GM23248 (cell line): ENCODE results near the gene ZNF469. TPM values are rescaled to one million over a fixed set of nuclear protein-coding genes. Genes with fewer than 3 reads are reported as not detected.
"Not testable (repeated sequence)": the region's sequence is repeated elsewhere in the genome, so short reads cannot be mapped to it uniquely, and the experiment has no call there.

Experiments
- DNase-seq: peaks from one replicate; pipeline ENCODE4 v3.0.0-alpha.2; 2015
- H2AFZ ChIP-seq: fragments of 200-600 bp; sonication (generic); 2 replicates; pipeline ENCODE4 v1.6.1; 2016; ENCODE audit warnings: antibody characterized with exemption
- H3F3A ChIP-seq: fragments of 200-600 bp; sonication (generic); 2 replicates; pipeline ENCODE4 v1.6.1; 2016; ENCODE audit warnings: mild to moderate bottlenecking, antibody characterized with exemption, mixed run types; ENCODE audit not compliant: insufficient read depth
- H3K27ac ChIP-seq: fragments of 200-600 bp; sonication (generic); 2 replicates; pipeline ENCODE4 v1.5.1; 2016; ENCODE audit warnings: mild to moderate bottlenecking
- H3K27me3 ChIP-seq: fragments of 200-600 bp; sonication (generic); replicated peaks from 2 replicates; pipeline ENCODE4 v1.6.1; 2016; ENCODE audit warnings: mild to moderate bottlenecking; ENCODE audit not compliant: insufficient read depth
- H3K36me3 ChIP-seq: fragments of 200-600 bp; sonication (generic); 2 replicates; pipeline ENCODE4 v1.6.1; 2016; ENCODE audit warnings: low read depth, mild to moderate bottlenecking
- H3K4me1 ChIP-seq: fragments of 200-600 bp; sonication (generic); 2 replicates; pipeline ENCODE4 v1.6.1; 2016; ENCODE audit warnings: mild to moderate bottlenecking; ENCODE audit not compliant: insufficient read depth
- H3K4me2 ChIP-seq: fragments of 200-600 bp; sonication (generic); one replicate; pipeline ENCODE4 v1.6.1; 2016; ENCODE audit warnings: mild to moderate bottlenecking; ENCODE audit not compliant: unreplicated experiment
- H3K4me3 ChIP-seq: fragments of 200-600 bp; sonication (generic); 2 replicates; pipeline ENCODE4 v1.5.1; 2016; ENCODE audit warnings: mild to moderate bottlenecking
- H3K79me2 ChIP-seq: fragments of 200-600 bp; sonication (generic); 2 replicates; pipeline ENCODE4 v1.6.1; 2016; ENCODE audit warnings: mild to moderate bottlenecking; ENCODE audit not compliant: insufficient read depth
- H3K9ac ChIP-seq: fragments of 200-600 bp; sonication (generic); 2 replicates; pipeline ENCODE4 v1.6.1; 2016; ENCODE audit warnings: mild to moderate bottlenecking
- H3K9me2 ChIP-seq: fragments of 200-600 bp; sonication (generic); 2 replicates; pipeline ENCODE4 v1.6.1; 2016; ENCODE audit warnings: mixed run types, mild to moderate bottlenecking, moderate library complexity; ENCODE audit not compliant: insufficient read depth
- H3K9me3 ChIP-seq: fragments of 200-600 bp; sonication (generic); one replicate; pipeline ENCODE4 v1.6.1; 2017; ENCODE audit warnings: low read depth
- H4K20me1 ChIP-seq: fragments of 200-600 bp; sonication (generic); 2 replicates; pipeline ENCODE4 v1.6.0; 2016; ENCODE audit not compliant: insufficient read depth
- EZH2 ChIP-seq: fragments of 200-600 bp; sonication (generic); IDR thresholded peaks from 2 replicates; pipeline ENCODE4 v1.6.1; 2018; ENCODE audit warnings: antibody characterized with exemption, mild to moderate bottlenecking; ENCODE audit not compliant: insufficient read depth, poor library complexity, severe bottlenecking
- EZH2phosphoT487 ChIP-seq: fragments of 200-600 bp; sonication (generic); IDR thresholded peaks from 2 replicates; pipeline ENCODE4 v1.6.1; 2018; ENCODE audit warnings: antibody characterized with exemption, moderate library complexity, mild to moderate bottlenecking, low read depth; ENCODE audit not compliant: insufficient read depth
- WGBS, 2 experiments: methylation state at CpG; one replicate each; pipeline ENCODE4 v1.1.6; 2015 to 2017; ENCODE audit warnings: low lambda C conversion rate in 2 of 2, low coverage in 1 of 2; ENCODE audit errors: missing lambda C conversion rate in 2 of 2; 5-methylcytosine and 5-hydroxymethylcytosine counted together
- in situ Hi-C: fragments of 300-500 bp; cut with MboI; formaldehyde crosslinking; loops from 2 replicates; pipeline ENCODE4 v1.15.0; 2020
- polyA plus RNA-seq: library from polyadenylated mRNA; unstranded; fragments of >200 nt; fragmentation: Nextera tagmentation; extraction: Ambion mirVana; gene quantifications from 2 replicates; pipeline ENCODE4 v1.2.1, GENCODE V29; 2016
- total RNA-seq: library from RNA; depleted of rRNA; stranded (reverse); fragments of >200 nt; shearing (Covaris generic); gene quantifications from 2 replicates; pipeline ENCODE4 v1.2.3, GENCODE V29; 2014

Gene ZNF469
- total and polyA plus RNA-seq, 2 experiments from 2014 or later: 0.65 to 2.6 TPM

- Histone ChIP-seq H3K4me2 (no peak overlapping the region), H3K9ac (no peak overlapping the region), H4K20me1 (no peaks in the 10 kb centered on the region), H3K27ac (no peak overlapping the region), H3K36me3 (no peaks in the 10 kb centered on the region), H3K27me3 (peaks cover 20% of the 10 kb centered on the region), H3K4me1 (no peaks in the 10 kb centered on the region), H3K9me3 (no peaks in the 10 kb centered on the region), H3K79me2 (no peaks in the 10 kb centered on the region), H3K4me3 (no peak overlapping the region), H2AFZ (no peak overlapping the region), H3K9me2 (no peaks in the 10 kb centered on the region), H3F3A (no peaks in the 10 kb centered on the region)
- in situ Hi-C loops: no loop called here
- WGBS, 2 experiments: 92 to 93% methylated on average over 20 to 21 of the region's 21 CpGs
- TF ChIP-seq EZH2phosphoT487 (no peak), EZH2 (no peak)
- no peak for DNase-seq
Measured at GRCh38 chr16:88359008-88359407, 23.8 kb upstream of the ZNF469 start.

- H3K4me1 ChIP-seq, H3K4me2 ChIP-seq, H3K9me2 ChIP-seq, H3K9ac ChIP-seq, H3K36me3 ChIP-seq, in situ Hi-C loops, H3K9me3 ChIP-seq, H3K4me3 ChIP-seq, H3K79me2 ChIP-seq, H2AFZ ChIP-seq, H4K20me1 ChIP-seq, H3K27ac ChIP-seq, DNase-seq, H3F3A ChIP-seq: not testable (repeated sequence)
- 82% methylated on average over 4 to 20 of the region's 20 CpGs for WGBS, 2 experiments
- peaks cover 23% of the 10 kb centered on the region for H3K27me3 ChIP-seq
Measured at GRCh38 chr16:88360401-88360800, 22.4 kb upstream of the ZNF469 start.

- DNase-seq: no peak
- no peak overlapping the region for H2AFZ ChIP-seq
- no peaks in the 10 kb centered on the region for H4K20me1 ChIP-seq
- no peaks in the 10 kb centered on the region for H3K36me3 ChIP-seq
- in situ Hi-C loops: no loop called here
- no peaks in the 10 kb centered on the region for H3F3A ChIP-seq
- 83 to 93% methylated on average over 2 of the region's 2 CpGs for WGBS, 2 experiments
- no peaks in the 10 kb centered on the region for H3K9me3 ChIP-seq
- no peak overlapping the region for H3K9ac ChIP-seq
- TF ChIP-seq EZH2 (no peak), EZH2phosphoT487 (no peak)
- no peak overlapping the region for H3K4me3 ChIP-seq
- no peaks in the 10 kb centered on the region for H3K79me2 ChIP-seq
- H3K9me2 ChIP-seq: no peaks in the 10 kb centered on the region
- peaks cover 23% of the 10 kb centered on the region for H3K27me3 ChIP-seq
- H3K4me1 ChIP-seq: no peaks in the 10 kb centered on the region
- no peak overlapping the region for H3K4me2 ChIP-seq
- no peak overlapping the region for H3K27ac ChIP-seq
Measured at GRCh38 chr16:88360999-88361398, 21.8 kb upstream of the ZNF469 start.

GRCh38 chr16:88361775-88362174 lies 21.0 kb upstream of the ZNF469 start:
- H3K36me3 ChIP-seq: no peaks in the 10 kb centered on the region
- H3K4me3 ChIP-seq: no peak overlapping the region

GRCh38 chr16:88363239-88363891 lies 19.4 kb upstream of the ZNF469 start:
- H3K27ac ChIP-seq: no peak overlapping the region
- no peaks in the 10 kb centered on the region for H3K4me1 ChIP-seq
- no peak for DNase-seq
- no peaks in the 10 kb centered on the region for H3F3A ChIP-seq
- H3K27me3 ChIP-seq: peaks cover 23% of the 10 kb centered on the region
- H3K9ac ChIP-seq: no peak overlapping the region
- 20 to 22% methylated on average over 2 of the region's 2 CpGs for WGBS, 2 experiments
- TF ChIP-seq EZH2: no peak
- TF ChIP-seq EZH2phosphoT487: no peak
- H3K36me3 ChIP-seq: no peaks in the 10 kb centered on the region
- no peaks in the 10 kb centered on the region for H3K9me3 ChIP-seq
- H3K79me2 ChIP-seq: no peaks in the 10 kb centered on the region
- no peak overlapping the region for H3K4me2 ChIP-seq
- no peak overlapping the region for H3K4me3 ChIP-seq
- no peaks in the 10 kb centered on the region for H3K9me2 ChIP-seq
- no peak overlapping the region for H2AFZ ChIP-seq
- no peaks in the 10 kb centered on the region for H4K20me1 ChIP-seq
- in situ Hi-C loops: no loop called here

More at GRCh38 chr16:88361775-88362174, 21.0 kb upstream of the ZNF469 start:
- H3K27me3 ChIP-seq: peaks cover 23% of the 10 kb centered on the region
- DNase-seq: no peak
- in situ Hi-C loops: no loop called here
- 57 to 60% methylated on average over 5 of the region's 5 CpGs for WGBS, 2 experiments
- H3K9ac ChIP-seq: no peak overlapping the region
- no peaks in the 10 kb centered on the region for H3K4me1 ChIP-seq
- H4K20me1 ChIP-seq: no peaks in the 10 kb centered on the region
- H3K4me2 ChIP-seq: no peak overlapping the region
- no peaks in the 10 kb centered on the region for H3K9me3 ChIP-seq
- H3F3A ChIP-seq: no peaks in the 10 kb centered on the region
- no peaks in the 10 kb centered on the region for H3K79me2 ChIP-seq
- no peak overlapping the region for H3K27ac ChIP-seq
- no peak overlapping the region for H2AFZ ChIP-seq
- no peaks in the 10 kb centered on the region for H3K9me2 ChIP-seq
- TF ChIP-seq EZH2 (no peak), EZH2phosphoT487 (no peak)
